NOMO-1 treated with dmso at 0.1 percent for 144 hours (cell line): ENCODE data around the gene WNT4.

Experiments used
- DNase-seq: peaks from one replicate; lab custom pipeline; 2025; ENCODE audit not compliant: unreplicated experiment; lab: John Stamatoyannopoulos, UW

The WNT4 gene

DNA sequence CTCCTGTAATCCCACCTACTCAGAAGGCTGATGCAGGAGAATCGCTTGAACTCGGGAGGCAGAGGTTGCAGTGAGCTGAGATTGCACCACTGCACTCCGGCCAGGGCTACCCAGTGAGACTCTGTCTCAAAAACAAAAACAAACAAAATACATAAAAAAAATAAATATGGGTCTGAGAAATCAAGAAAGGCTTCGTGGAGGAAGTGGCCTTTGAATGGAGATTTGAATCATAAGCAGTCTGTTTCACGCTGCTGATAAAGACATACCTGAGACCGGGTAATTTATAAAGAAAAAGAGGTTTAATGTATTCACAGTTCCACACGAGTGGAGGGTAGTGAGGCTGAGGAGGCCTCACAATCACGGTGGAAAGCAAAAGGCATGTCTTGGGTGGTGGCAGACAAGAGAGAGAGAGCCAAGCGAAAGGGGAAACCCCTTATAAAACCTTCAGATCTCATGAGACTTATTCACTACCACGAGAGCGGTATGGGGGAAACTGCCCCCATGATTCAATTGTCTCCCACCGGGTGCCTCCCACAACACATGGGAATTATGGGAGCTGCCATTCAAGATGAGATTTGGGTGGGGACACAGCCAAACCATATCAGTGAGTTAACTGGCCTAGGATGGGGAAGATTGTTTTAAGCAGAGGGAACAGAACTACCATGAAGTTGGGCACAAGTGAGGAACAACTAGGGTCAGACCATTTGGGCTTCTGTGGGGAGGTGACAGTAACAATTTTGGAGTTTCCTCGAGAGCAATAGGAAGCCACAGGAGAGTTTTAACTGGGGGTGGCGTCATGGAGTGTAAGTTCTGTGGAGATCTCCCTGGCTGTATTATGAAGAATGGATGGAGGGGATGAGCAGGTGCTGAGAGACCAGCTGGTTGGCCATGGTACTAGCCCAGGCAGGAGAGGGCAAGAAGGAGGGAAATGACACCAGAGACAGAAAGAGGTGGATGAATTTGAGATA, 22.2 kb upstream of the WNT4 start:
- DNase-seq: no peak

DNA sequence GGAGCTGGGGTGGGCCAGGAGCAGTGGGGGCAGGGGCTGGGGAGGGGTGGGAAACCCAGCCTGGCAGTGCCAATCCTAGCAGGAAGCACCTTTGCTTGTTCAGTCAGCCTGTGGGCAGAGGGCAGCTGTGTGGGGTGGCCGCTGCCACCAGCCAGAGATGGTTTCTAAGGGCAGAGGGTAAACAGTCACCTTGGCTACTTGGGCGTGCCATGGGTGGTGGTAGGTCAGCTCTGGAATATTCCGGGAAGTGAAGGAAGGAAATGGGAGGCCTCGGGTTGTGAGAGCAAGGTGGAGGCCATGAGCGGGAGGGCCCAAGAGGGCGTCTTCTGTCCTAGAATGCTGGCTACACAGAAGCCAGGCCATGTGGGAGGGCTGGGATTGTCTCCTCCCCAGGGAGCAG, 20.7 kb upstream of the WNT4 start:
- no peak for DNase-seq

DNA sequence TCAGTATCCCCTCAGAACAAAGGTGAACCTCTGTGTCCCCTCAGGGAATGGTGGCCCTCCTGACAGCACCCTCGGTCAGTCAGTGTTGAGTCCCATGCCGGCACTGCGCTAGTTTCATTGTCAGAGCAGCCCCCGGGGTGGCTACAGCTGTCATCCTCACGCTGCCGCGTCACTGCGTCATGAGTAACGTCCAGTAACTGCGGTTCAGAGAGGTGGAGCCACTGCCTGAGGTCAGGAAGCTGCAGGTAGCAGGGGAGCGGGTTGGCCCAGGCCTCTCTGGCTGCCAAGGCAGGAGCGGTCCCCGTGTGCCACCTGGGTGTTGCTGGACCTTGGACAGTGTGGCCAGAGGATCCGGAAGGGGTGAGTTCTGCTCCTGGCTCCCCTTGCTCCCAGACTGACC, 20.2 kb upstream of the WNT4 start:
- no peak for DNase-seq

DNA sequence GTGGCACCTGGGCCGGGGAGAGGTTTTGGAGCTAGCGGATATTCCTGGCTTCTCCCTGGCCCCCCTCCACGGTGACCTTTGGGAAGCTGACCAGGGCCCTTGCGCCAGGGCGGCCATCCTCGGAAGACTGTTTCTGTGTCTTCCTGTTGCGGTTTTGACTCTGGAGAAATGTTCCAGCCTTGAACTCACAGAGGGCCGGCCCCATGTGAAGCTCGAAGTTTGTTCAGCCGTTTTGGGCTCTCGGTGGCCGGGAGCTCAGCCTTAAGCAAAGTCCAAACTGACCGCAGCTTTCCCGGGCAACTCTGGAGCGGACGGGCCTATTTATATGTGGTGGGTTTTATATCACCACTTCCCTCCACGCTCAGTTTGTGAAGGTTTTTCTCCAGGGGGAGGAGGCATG, 17.0 kb upstream of the WNT4 start:
- DNase-seq: no peak

GRCh38 chr1:22158654-22159053, 15.8 kb upstream of the WNT4 start:
- DNase-seq: no peak

DNA sequence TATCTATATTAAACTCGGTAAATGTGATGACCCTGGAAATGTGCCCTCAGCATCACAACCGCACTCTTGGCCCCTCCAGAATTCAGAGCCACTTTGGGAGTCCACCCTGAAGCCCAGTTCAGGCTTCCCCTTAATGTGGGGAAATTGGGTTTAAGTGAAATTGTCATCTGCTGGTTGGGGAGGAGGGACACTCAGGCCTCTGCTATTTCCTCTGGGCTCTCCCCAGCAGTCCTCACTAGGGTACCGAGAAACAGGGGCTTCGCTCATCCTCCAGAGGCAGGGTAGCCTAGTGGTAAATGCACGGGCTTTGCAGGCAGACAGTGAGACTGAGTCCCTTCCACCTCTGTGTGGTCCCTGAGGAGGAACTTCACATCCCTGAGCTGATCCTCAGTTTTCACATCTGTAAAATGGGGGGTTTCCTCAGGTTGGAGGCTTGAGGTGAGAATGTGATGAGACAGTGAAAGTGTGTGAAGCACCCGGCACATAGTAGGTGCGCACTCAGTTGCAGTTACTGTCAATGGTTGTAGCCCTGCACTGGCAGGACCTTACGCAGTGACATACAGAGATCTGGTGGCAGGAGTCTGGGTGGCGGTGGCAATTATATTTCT, 14.6 kb upstream of the WNT4 start:
- DNase-seq: no peak

GRCh38 chr1:22155517-22155916, 12.6 kb upstream of the WNT4 start:
- no peak for DNase-seq

- no peak for DNase-seq
Observed at GRCh38 chr1:22154626-22155025, 11.7 kb upstream of the WNT4 start.

DNA sequence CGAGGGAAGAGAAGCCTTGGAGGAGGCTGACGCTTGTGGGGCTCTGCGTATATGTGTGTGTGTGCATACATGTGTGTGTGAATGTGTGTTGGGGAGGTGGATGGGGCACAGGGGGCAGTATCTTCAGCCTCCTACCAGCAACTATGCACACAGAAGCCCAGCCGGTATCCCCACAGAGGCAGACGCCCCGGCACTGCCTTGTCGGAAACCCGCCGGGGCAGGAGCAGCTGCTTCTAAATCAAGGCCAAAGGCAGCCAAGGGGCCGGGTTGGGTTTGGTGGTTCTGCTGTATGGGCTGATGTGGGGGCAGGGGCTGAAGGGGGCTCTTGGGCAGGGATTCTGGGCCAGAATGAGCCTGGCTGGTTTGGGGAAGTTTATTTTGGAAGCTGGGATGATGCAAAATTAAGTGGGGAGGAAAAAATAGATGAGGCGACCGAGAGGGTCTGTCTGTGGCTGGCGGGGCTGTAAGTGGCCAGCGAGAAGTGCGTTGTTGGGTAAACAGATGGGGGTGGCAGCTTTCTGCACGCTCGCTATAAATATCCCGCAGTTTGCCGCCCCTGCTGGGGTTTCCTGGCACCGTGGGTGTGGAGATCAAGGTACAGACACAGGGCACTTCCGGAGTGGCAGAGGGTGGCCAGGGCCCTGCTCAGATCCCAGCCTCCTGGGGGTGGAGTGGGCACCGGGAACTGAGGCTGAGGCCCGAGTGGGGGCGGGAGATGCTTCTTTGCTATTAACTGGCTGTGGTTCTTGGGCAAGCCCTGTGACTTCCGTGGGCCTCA, 11.0 kb upstream of the WNT4 start:
- DNase-seq: no peak

DNA sequence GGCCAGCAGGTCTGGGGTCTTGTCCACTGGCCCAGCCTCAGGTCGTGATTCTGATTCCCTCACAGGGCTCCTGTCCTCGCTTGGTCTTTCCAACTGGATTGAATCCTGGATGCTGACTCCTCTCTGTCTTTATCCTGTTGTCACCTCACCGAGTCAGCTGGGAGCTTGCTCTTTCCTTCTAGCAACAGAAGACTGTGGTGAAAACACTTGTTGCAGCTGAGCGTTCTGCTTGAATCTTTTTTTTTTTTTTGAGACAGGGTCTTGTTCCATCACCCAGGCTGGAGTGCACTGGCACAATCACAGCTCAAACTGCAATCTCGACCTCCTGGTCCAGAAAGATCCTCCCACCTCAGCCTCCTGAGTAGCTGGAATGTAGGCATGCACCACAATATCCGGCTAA, 8.0 kb upstream of the WNT4 start:
- DNase-seq: no peak

DNA sequence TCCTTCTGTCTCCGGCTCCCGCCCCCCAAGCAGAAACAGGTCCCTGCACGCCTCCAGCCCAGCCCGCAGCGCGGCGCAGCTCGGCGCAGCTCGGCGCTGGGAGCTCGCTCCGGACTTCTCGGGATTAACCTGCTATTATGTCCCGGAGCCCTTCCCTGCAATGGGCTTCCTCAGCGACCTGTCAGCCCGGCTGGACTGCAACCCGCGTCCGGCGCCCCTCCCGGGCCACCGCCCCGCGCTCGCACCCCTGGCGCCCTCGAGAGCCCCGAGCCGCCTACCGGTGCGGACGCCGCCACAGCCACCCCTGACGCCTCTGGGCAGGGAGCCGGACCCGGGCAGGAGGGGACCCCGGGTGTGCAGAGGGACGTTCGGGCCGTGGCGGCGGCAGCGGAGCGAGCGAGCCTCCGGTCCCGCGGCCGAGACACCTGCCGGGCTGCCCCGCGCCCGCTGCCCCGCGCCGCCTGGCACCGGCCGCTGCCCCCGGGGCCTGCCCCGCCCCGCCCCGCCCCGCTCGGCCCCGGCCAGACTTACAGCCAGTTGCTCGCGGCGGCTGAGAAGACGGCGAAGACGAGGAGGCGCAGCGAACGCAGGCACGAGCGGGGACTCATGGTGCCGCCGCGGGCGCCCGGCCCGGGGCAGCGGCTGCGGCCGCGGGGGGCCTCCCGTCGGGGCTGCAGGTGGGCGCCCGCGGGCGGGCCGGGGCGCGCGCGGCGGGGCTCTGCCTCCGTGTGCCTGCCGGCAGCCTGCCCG, 407 bp downstream of the WNT4 start:
- DNase-seq: no peak

DNA sequence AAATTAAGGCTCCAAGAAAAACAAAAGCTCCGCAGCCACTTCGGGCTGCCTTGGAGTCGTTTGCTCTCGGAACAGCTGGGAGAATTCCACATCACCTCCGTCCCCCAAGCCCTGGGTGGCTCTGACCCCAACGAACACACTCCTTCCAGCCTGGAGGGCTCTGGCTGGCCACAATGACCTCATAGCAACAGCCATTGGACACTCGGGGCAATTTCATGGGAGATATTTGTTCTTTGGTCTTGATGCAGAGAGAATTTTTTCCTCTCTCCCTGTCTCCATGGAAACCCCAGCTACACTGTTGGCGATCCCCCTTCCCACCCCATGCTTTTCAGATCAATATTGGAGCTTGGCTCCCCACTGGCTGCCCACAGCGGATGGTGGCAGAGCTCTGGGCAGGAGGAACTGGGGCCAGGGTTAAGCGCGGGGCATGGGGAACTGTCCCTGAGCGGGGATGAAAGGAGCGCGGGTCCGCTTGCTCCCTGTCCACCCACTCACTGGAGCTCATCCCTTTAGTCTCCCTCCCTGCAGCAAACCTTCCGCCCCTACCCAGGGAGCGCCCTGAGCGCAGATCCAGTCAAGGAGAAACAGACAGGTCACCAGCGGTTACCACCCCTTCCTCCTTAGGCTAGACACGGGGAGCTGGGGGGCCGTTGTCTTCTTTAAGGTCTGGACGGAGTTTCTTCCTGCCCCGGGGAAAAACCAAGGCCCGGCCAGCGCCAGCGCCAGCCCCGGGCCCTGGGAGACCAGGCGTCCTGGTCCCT, 1.2 kb downstream of the WNT4 start:
- no peak for DNase-seq

- DNase-seq: no peak
Observed at GRCh38 chr1:22140694-22141093, 2.2 kb downstream of the WNT4 start.

DNA sequence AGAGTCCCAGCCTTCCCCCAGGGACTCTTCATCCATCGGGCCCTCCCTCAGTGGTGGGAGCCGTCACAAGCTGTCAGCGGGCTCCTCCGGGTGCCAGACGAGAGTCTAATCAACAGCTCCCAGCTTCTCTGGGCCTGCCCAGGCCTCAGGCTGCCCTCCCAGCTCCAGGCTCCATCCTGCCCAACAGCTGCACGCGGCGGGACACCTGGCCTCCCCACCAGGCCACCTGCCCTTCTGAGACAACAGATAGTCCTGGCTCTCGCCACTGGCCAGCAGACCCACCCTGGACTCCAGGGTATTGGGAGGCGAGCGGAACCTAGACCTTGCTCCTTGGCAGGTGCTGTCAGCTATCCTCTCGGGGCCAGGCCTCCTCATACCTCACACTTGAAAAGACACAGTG, 3.1 kb downstream of the WNT4 start:
- DNase-seq: no peak

- DNase-seq: no peak
Observed at GRCh38 chr1:22139066-22139594, 3.8 kb downstream of the WNT4 start.

DNA sequence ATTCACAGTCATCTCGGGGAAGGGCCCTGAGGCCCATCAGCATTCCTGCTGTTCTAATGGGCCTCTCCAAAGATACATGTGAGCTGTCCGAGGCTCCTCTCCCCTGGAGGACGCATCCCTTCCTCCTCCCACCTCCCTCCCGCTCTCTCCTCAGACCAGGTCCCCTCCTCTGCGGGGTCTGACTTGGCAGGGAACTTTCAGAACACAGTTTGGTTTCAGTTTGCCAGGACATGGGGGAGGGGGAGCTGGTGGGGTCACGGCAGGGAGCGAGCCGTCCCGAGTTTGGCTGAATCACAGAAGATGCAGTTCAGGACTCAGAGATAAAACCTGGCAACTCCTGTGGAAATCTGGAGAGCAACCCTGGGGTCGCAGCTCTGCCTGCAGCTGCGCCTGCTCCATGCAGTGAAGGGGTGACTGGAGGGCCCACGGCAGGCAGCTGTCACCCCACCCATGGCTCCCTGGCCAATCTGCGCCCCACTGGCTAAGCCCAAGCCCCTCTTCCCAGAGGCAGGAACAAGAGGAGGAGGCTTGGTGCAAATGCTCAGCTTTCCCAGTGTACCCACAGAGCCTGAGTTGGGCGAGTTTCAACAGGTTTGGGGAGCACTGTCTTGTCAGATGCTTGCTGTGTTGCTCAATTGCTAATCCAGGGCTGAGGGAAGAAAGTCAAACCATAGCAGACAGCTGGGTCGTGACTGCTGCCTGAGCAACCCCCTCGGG, 5.7 kb downstream of the WNT4 start:
- DNase-seq: no peak

DNA sequence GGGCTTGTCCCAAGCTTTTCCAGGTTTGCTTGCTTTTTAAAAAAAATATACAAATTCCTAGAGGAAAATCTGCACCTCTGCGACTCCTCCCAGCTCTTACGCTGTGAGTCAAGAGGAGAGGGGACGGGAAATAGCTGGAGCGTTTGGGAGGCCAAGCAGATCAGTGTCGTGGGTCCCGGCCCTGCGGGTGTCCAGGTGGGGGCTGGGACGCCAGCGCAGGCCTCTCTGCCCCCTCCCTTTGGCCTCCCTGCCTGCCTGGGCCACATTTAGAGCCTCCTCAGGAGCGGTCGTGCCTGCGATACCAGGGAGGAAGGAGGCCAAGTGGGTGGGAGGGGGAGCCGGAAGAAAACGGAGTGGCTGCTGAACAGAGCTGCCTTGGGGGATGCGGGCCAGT, 9.0 kb downstream of the WNT4 start:
- DNase-seq: no peak

DNA sequence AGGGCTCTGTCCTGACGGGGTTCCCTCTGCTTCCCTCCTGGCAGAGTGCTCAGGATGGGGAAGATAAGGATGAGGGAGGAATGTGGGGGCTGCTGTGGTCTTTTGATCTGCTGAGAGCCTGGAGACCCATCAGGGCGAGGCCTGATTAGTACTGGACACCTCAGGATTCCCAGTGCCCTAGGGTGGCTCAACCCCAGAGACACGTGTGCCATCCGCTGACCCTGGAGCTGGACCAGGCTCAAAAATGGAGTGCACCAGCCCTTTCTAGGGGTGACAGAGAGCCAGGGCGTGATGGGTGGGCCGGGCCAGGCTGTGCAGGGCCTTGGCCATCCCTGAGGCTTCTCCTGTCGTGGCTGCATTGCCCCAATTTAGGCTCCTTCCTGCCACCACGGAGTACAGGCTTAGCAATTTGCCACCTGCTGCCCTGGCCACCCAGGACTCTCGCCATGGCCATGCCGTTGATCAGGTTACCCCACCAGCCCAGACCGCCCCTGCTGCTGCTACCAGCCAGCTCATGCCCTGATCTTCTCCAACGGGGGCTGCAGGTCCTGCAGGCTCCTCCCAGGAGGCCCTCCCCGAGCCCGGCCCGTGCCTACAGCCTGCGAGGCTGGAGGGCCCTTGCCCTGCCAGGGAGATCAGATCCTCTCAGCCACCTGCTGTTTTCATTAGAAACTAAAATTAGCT, 9.5 kb downstream of the WNT4 start:
- no peak for DNase-seq
